OCI-LY7 (cell line): Measurements from ENCODE around the gene GPR84. TPM values are rescaled to one million over a fixed set of nuclear protein-coding genes. Genes with fewer than 3 reads are reported as not detected.

Source experiments
- BruUV-seq: library from RNA; stranded (reverse); fragments of 400-500 nt; replicated peaks from 2 replicates; lab custom pipeline; 2021; lab: Mats Ljungman, UMichigan
- CTCF ChIA-PET: fragments of 300-600 bp; sonication (Branson Sonifier 250); formaldehyde crosslinking; loops from one replicate; lab custom pipeline; 2022; ENCODE audit warnings: antibody characterized with exemption; ENCODE audit not compliant: unreplicated experiment; lab: Charles Lee
- POLR2A ChIA-PET: fragments of 300-600 bp; sonication (Branson Sonifier 250); formaldehyde crosslinking; loops from one replicate; lab custom pipeline; 2022; ENCODE audit warnings: antibody characterized with exemption; lab: Charles Lee
- DNase-seq: peaks from one replicate; pipeline ENCODE4 v3.0.0-alpha.2; 2015; ENCODE audit warnings: low spot score
- H2AFZ ChIP-seq: fragments of 200-600 bp; sonication (generic), shearing (Covaris generic); 2 replicates; pipeline ENCODE4 v1.6.1; 2014; ENCODE audit warnings: mild to moderate bottlenecking, antibody characterized with exemption, low read length, moderate library complexity
- H3K27ac ChIP-seq: fragments of 200-600 bp; sonication (generic); 2 replicates; pipeline ENCODE4 v1.5.1; 2014; ENCODE audit warnings: mixed run types, low read depth, mild to moderate bottlenecking, moderate library complexity, low read length, inconsistent platforms; ENCODE audit not compliant: poor library complexity, severe bottlenecking
- H3K36me3 ChIP-seq: fragments of 200-600 bp; sonication (generic); 2 replicates; pipeline ENCODE4 v1.6.1; 2014; ENCODE audit warnings: mild to moderate bottlenecking, antibody characterized with exemption, low read length, moderate library complexity, mixed read lengths; ENCODE audit not compliant: insufficient read depth
- H3K4me1 ChIP-seq: fragments of 200-600 bp; sonication (generic); 2 replicates; pipeline ENCODE4 v1.5.1; 2014; ENCODE audit warnings: mild to moderate bottlenecking, low read length; ENCODE audit not compliant: insufficient read depth, poor library complexity, severe bottlenecking
- H3K4me2 ChIP-seq: fragments of 200-600 bp; sonication (generic); 2 replicates; pipeline ENCODE4 v1.6.1; 2014; ENCODE audit warnings: mild to moderate bottlenecking, low read length
- H3K4me3 ChIP-seq: fragments of 200-600 bp; sonication (generic); 2 replicates; pipeline ENCODE4 v1.5.1; 2014; ENCODE audit warnings: mild to moderate bottlenecking, low read depth, low read length; ENCODE audit not compliant: poor library complexity, severe bottlenecking
- H3K79me2 ChIP-seq: fragments of 200-600 bp; sonication (generic); 2 replicates; pipeline ENCODE4 v1.6.1; 2016; ENCODE audit warnings: low read depth, mild to moderate bottlenecking, low read length, moderate library complexity, mixed read lengths; ENCODE audit not compliant: insufficient read depth
- H3K9me2 ChIP-seq: fragments of 200-600 bp; sonication (generic); 2 replicates; pipeline ENCODE4 v1.6.1; 2016; ENCODE audit warnings: mild to moderate bottlenecking, low read length, mixed read lengths; ENCODE audit not compliant: insufficient read depth
- H3K9me3 ChIP-seq: fragments of 200-600 bp; sonication (generic); 2 replicates; pipeline ENCODE4 v1.6.1; 2014; ENCODE audit warnings: mild to moderate bottlenecking, mixed run types, low read length, mixed read lengths
- H4K20me1 ChIP-seq: fragments of 200-600 bp; sonication (generic); 2 replicates; pipeline ENCODE4 v1.6.1; 2014; ENCODE audit warnings: mild to moderate bottlenecking, antibody characterized with exemption, low read length, moderate library complexity, mixed read lengths; ENCODE audit not compliant: insufficient read depth
- EZH2phosphoT487 ChIP-seq: fragments of 200-600 bp; sonication (generic); IDR thresholded peaks from 2 replicates; pipeline ENCODE4 v1.6.1; 2018; ENCODE audit warnings: low read depth, borderline replicate concordance, mild to moderate bottlenecking, mixed run types, antibody characterized with exemption, low read length, moderate library complexity, mixed read lengths
- intact Hi-C: fragments of 100-400 bp; cut with micrococcal nuclease; formaldehyde crosslinking; loops from one replicate; pipeline ENCODE4 v1.10.0; 2022; ENCODE audit not compliant: unreplicated experiment
- total RNA-seq, 2 experiments: library from RNA; depleted of rRNA in 1 of 2; stranded (reverse); fragments of >200 nt in 1 of 2; shearing (Covaris generic) in 1 of 2; gene quantifications; 2 replicates each; pipeline ENCODE4 v1.2.3, GENCODE V29; 2014 to 2022
- TF ChIP-seq, protein P1 (sequence below): fragments of 200-600 bp; sonication (generic); conservative IDR thresholded peaks from 2 replicates; pipeline ENCODE4 v1.5.1; 2014; ENCODE audit warnings: mild to moderate bottlenecking, antibody characterized with exemption, low read length, moderate library complexity, mixed read lengths

GPR84 gene
- total RNA-seq, 2 experiments from 2014 or later, result 0.30 TPM; not detected in 1

DNA sequence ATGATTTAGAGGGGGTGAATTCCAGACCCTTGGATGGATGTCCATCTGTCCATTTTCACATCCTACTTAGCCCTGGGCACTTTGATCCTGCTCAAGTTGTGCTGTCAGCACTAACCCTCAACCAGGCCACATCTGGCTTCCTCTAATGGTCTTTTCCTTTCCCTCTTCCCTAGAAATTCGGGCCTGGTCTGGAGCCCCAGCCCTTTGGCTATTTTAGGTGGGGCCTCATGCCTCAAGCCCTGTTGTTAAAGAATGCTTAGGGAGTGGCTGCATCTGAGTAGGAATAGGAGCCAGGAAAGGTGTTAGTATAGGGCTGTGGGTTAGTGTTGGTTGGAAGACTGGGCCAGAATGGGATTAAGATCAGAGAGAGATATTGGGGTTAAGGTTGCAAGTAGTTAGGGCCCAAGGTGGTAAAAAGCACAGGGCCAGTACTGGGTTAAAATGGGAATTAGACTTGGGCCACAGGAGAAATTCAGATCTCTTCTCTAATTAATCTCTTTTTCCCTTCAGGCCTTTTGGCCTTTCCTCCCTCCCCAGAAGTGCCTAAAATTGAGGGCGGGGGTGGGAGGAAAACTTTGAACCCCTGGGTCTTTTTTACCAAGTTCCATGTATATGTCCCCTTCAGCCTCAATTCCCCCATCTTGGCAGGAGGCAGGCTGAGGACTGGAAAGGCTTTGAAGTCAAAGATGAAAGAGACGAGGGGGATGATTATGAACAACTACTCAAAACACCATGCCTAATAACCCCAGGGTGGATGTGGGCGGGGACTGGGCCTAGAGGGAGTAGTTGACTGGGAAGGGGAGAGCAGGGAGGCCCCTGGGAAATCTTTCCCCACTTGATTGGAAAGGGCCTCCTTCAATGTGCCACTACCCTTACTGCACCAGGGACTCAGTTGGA is 24.2 kb upstream of the GPR84 start:
- no peak overlapping the region for H3K27ac ChIP-seq
- H3K36me3 ChIP-seq, result no peaks in the 10 kb centered on the region
- peaks cover 57% of the 10 kb centered on the region for H3K4me1 ChIP-seq
- no peaks in the 10 kb centered on the region for H3K79me2 ChIP-seq
- CTCF ChIA-PET, result interaction anchor here (1.1 to 1.2 kb wide), 2 partner anchors 9 to 11 kb away, joined by 6 to 7 read pairs; no protein-coding TSS in a partner anchor
- H2AFZ ChIP-seq, result no peak overlapping the region
- intact Hi-C loops, result no loop called here
- H3K4me3 ChIP-seq, result no peak overlapping the region
- no peaks in the 10 kb centered on the region for H3K9me3 ChIP-seq
- no TSS peak for BruUV-seq
- H4K20me1 ChIP-seq, result no peaks in the 10 kb centered on the region
- TF ChIP-seq, protein P1, sequence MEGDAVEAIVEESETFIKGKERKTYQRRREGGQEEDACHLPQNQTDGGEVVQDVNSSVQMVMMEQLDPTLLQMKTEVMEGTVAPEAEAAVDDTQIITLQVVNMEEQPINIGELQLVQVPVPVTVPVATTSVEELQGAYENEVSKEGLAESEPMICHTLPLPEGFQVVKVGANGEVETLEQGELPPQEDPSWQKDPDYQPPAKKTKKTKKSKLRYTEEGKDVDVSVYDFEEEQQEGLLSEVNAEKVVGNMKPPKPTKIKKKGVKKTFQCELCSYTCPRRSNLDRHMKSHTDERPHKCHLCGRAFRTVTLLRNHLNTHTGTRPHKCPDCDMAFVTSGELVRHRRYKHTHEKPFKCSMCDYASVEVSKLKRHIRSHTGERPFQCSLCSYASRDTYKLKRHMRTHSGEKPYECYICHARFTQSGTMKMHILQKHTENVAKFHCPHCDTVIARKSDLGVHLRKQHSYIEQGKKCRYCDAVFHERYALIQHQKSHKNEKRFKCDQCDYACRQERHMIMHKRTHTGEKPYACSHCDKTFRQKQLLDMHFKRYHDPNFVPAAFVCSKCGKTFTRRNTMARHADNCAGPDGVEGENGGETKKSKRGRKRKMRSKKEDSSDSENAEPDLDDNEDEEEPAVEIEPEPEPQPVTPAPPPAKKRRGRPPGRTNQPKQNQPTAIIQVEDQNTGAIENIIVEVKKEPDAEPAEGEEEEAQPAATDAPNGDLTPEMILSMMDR, result no peak
- no peak for TF ChIP-seq EZH2phosphoT487
- H3K4me2 ChIP-seq, result no peak overlapping the region
- H3K9me2 ChIP-seq, result no peaks in the 10 kb centered on the region
- no peak for DNase-seq
- POLR2A ChIA-PET, result no interaction called here

- no peaks in the 10 kb centered on the region for H3K36me3 ChIP-seq
- H3K9me3 ChIP-seq, result no peaks in the 10 kb centered on the region
- H3K4me3 ChIP-seq, result no peak overlapping the region
- no peaks in the 10 kb centered on the region for H3K9me2 ChIP-seq
- peaks cover 48% of the 10 kb centered on the region for H3K4me1 ChIP-seq
- no peaks in the 10 kb centered on the region for H4K20me1 ChIP-seq
- TF ChIP-seq, protein P1, result no peak
- TF ChIP-seq EZH2phosphoT487, result no peak
- H3K4me2 ChIP-seq, result no peak overlapping the region
- no peak overlapping the region for H3K27ac ChIP-seq
- ChIA-PET CTCF (no interaction called here), POLR2A (interaction anchor here (0.8 to 1.0 kb wide), 3 partner anchors 9 to 634 kb away, joined by 3 read pairs; no protein-coding TSS in a partner anchor)
- intact Hi-C loops, result no loop called here
- no peak overlapping the region for H2AFZ ChIP-seq
- BruUV-seq, result no TSS peak
- no peaks in the 10 kb centered on the region for H3K79me2 ChIP-seq
- DNase-seq, result no peak
Measured at GRCh38 chr12:54387114-54387467, 22.8 kb upstream of the GPR84 start.
